GM19043 (cell line): ENCODE data around the gene ADCY3.

ENCODE experiments used
- ATAC-seq: cut with Tn5 transposase; IDR thresholded peaks from one replicate; pipeline ENCODE4 v1.9.1; 2021; ENCODE audit warnings: low read depth; ENCODE audit not compliant: unreplicated experiment

ADCY3 gene

GRCh38 chr2:24878341-24878740, 41.7 kb downstream of the ADCY3 start:
- no peak for ATAC-seq

- ATAC-seq, result no peak
Measured at GRCh38 chr2:24877646-24878045, 42.4 kb downstream of the ADCY3 start.

- ATAC-seq, result no peak
Measured at GRCh38 chr2:24877067-24877466, 43.0 kb downstream of the ADCY3 start.

- ATAC-seq, result no peak
Measured at GRCh38 chr2:24875901-24876300, 44.1 kb downstream of the ADCY3 start.

- no peak for ATAC-seq
Measured at GRCh38 chr2:24875272-24875671, 44.8 kb downstream of the ADCY3 start.

- no peak for ATAC-seq
Measured at GRCh38 chr2:24874035-24874434, 46.0 kb downstream of the ADCY3 start.

- ATAC-seq, result no peak
Measured at GRCh38 chr2:24873619-24874018, 46.4 kb downstream of the ADCY3 start.

- ATAC-seq, result no peak
Measured at GRCh38 chr2:24872344-24873115, 47.5 kb downstream of the ADCY3 start.

- ATAC-seq, result no peak
Measured at GRCh38 chr2:24871852-24872333, 48.1 kb downstream of the ADCY3 start.

GRCh38 chr2:24870891-24871705, 48.9 kb downstream of the ADCY3 start:
- ATAC-seq, result no peak

GRCh38 chr2:24870440-24870839, 49.6 kb downstream of the ADCY3 start:
- no peak for ATAC-seq

GRCh38 chr2:24866946-24867345, 53.1 kb downstream of the ADCY3 start:
- no peak for ATAC-seq

- ATAC-seq, result no peak
Measured at GRCh38 chr2:24863641-24864040, 56.4 kb downstream of the ADCY3 start.

GRCh38 chr2:24861500-24861899, 58.5 kb downstream of the ADCY3 start:
- ATAC-seq, result no peak

- ATAC-seq, result no peak
Measured at GRCh38 chr2:24860631-24861030, 59.4 kb downstream of the ADCY3 start.

GRCh38 chr2:24859968-24860600, 60.0 kb downstream of the ADCY3 start:
- no peak for ATAC-seq

GRCh38 chr2:24858996-24859395, 61.0 kb downstream of the ADCY3 start:
- no peak for ATAC-seq

- ATAC-seq, result no peak
Measured at GRCh38 chr2:24857746-24858145, 62.3 kb downstream of the ADCY3 start.

- no peak for ATAC-seq
Measured at GRCh38 chr2:24856791-24857211, 63.2 kb downstream of the ADCY3 start.

GRCh38 chr2:24855726-24856125, 64.3 kb downstream of the ADCY3 start:
- ATAC-seq, result no peak

GRCh38 chr2:24855022-24855622, 64.9 kb downstream of the ADCY3 start:
- ATAC-seq, result no peak
